Measurements from ENCODE around the gene DISP2.

Gene DISP2

GRCh38 chr15:40352281-40352901 lies 5.6 kb upstream of the DISP2 start:
- TF ChIP-seq CTCF (IDR thresholded peaks at IDR 0.05; ENCODE audit: low read depth, low read length): no peak
- DNase-seq (ENCODE audit: extremely low read depth, low read depth): no peak

GRCh38 chr15:40353697-40354096 lies 4.3 kb upstream of the DISP2 start:
- DNase-seq (ENCODE audit: extremely low read depth, low read depth): no peak
- TF ChIP-seq CTCF (IDR thresholded peaks at IDR 0.05; ENCODE audit: low read depth, low read length): no peak

GRCh38 chr15:40354408-40355171 lies 3.4 kb upstream of the DISP2 start:
- DNase-seq (ENCODE audit: extremely low read depth, low read depth): no peak
- TF ChIP-seq CTCF (IDR thresholded peaks at IDR 0.05; ENCODE audit: low read depth, low read length): peak; percentile 58

GRCh38 chr15:40355976-40356585 lies 1.9 kb upstream of the DISP2 start:
- no peak for DNase-seq (ENCODE audit: extremely low read depth, low read depth)
- TF ChIP-seq CTCF (IDR thresholded peaks at IDR 0.05; ENCODE audit: low read depth, low read length): no peak

GRCh38 chr15:40357246-40357645 lies 773 bp upstream of the DISP2 start:
- no peak for TF ChIP-seq CTCF (IDR thresholded peaks at IDR 0.05; ENCODE audit: low read depth, low read length)
- no peak for DNase-seq (ENCODE audit: extremely low read depth, low read depth)

- no peak for DNase-seq (ENCODE audit: extremely low read depth, low read depth)
- TF ChIP-seq CTCF (IDR thresholded peaks at IDR 0.05; ENCODE audit: low read depth, low read length): no peak; the same call in none of the 2 replicates
Measured at GRCh38 chr15:40358471-40359353, 693 bp downstream of the DISP2 start.

Measured in AG09319 (cell line).